GM12878 (cell line): ENCODE results near the gene TUBD1.

ENCODE experiments used
- BCL11A ChIP-seq: IDR thresholded peaks from 2 replicates; pipeline ENCODE4 v1.6.1; 2011; ENCODE audit warnings: low read depth, low read length
- EZH2 ChIP-seq: IDR thresholded peaks from 2 replicates; pipeline ENCODE4 v1.6.1; 2012; ENCODE audit warnings: low read depth, mild to moderate bottlenecking, control low read depth, inconsistent platforms, low read length, borderline replicate concordance; ENCODE audit not compliant: control insufficient read depth
- POLR2A ChIP-seq: IDR thresholded peaks from 2 replicates; pipeline ENCODE4 v1.6.1; 2011; ENCODE audit warnings: low read depth, mild to moderate bottlenecking, low read length
- RELA ChIP-seq: fragments of 450-650 bp; IDR thresholded peaks from 2 replicates; pipeline ENCODE4 v1.8.0; 2014; ENCODE audit warnings: borderline replicate concordance; ENCODE audit not compliant: partially characterized antibody
- RFX5 ChIP-seq: IDR thresholded peaks from 2 replicates; pipeline ENCODE4 v1.6.1; 2011; ENCODE audit warnings: low read depth, low read length, improper control_type of control experiment
- TARDBP ChIP-seq: IDR thresholded peaks from 2 replicates; pipeline ENCODE4 v1.6.1; 2016; ENCODE audit warnings: borderline replicate concordance
- TF ChIP-seq, protein P1 (sequence below), 3 experiments: IDR thresholded peaks in 2 of 3; conservative IDR thresholded peaks in 1 of 3; 2 replicates each; pipeline ENCODE4 v1.5.1; 2011; ENCODE audit warnings: low read depth in 3 of 3, low read length in 3 of 3, mild to moderate bottlenecking in 3 of 3, control low read depth in 2 of 3, moderate library complexity in 2 of 3, inconsistent platforms in 1 of 3, mixed read lengths in 1 of 3; ENCODE audit not compliant: control insufficient read depth in 2 of 3, insufficient read depth in 1 of 3; ENCODE audit errors: extremely low read depth in 1 of 3

DNA sequence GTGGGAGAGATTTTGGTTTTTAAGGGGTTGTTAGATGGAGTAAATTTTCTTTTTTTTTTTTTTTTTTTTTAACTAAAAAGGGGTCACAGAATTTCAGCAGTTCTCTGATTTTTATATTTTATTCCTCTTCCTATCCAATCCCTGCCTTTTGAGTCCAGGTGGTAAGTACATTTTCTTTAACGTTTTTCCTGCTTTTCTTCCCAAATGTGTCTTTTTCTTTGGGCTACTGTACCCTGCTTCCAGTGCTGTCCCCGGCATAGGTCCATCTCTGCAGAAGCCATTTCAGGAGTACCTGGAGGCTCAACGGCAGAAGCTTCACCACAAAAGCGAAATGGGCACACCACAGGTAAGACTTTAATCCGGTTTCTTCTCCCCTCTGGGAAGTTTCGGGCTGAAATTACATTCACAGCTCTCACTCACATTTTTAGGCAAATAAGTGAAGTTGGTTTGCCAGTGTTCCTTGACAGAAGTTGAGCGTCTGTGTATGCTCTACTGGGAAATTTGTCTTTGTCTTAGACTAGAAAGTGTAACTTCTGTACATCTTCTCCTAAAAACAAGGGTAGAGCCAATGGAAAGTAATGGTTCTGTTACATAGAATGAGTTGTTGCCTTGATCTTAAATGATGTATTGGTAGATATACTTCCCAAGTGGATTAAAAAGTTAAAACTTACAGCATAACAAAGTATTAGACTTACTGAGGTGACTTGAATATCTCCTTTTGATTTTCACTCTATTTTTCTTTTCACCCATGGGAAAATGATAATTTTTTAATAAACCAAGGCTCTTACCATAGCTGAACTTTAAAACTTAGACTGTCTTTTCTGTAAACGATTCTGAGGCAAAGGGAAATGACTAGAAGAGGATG lies 54.5 kb downstream of the TUBD1 start:
- TF ChIP-seq, protein P1, sequence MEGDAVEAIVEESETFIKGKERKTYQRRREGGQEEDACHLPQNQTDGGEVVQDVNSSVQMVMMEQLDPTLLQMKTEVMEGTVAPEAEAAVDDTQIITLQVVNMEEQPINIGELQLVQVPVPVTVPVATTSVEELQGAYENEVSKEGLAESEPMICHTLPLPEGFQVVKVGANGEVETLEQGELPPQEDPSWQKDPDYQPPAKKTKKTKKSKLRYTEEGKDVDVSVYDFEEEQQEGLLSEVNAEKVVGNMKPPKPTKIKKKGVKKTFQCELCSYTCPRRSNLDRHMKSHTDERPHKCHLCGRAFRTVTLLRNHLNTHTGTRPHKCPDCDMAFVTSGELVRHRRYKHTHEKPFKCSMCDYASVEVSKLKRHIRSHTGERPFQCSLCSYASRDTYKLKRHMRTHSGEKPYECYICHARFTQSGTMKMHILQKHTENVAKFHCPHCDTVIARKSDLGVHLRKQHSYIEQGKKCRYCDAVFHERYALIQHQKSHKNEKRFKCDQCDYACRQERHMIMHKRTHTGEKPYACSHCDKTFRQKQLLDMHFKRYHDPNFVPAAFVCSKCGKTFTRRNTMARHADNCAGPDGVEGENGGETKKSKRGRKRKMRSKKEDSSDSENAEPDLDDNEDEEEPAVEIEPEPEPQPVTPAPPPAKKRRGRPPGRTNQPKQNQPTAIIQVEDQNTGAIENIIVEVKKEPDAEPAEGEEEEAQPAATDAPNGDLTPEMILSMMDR (IDR thresholded peaks at IDR 0.05 in 2 of 3, conservative IDR thresholded peaks at IDR 0.05 in 1 of 3; ENCODE audit: control insufficient read depth in 2 of 3, extremely low read depth in 1 of 3, insufficient read depth in 1 of 3, low read depth in 3 of 3, low read length in 3 of 3), result no peak
- TF ChIP-seq POLR2A, result peak; percentile 62
- no peak for TF ChIP-seq EZH2
- TF ChIP-seq RELA, result no peak
- TF ChIP-seq RFX5, result no peak
- TF ChIP-seq TARDBP, result no peak
- TF ChIP-seq BCL11A, result no peak
